Right lobe of liver (tissue), 6 donors: ENCODE results near the gene VPS35L. TPM values are rescaled to one million over a fixed set of nuclear protein-coding genes. Genes with fewer than 3 reads are reported as not detected.

ENCODE experiments used
- ATAC-seq, 4 donors: fragments of 200-7000 bp; cut with Tn5 transposase; one replicate each; pipeline ENCODE4 v1.9.1; 2020; ENCODE audit warnings: mild to moderate bottlenecking in 4 of 4, moderate library complexity in 4 of 4
- DNase-seq, 3 donors: peaks; one replicate each; pipeline ENCODE4 v3.0.0-alpha.2; 2020
- H3K27ac ChIP-seq, 3 donors: fragments of 200-600 bp; one replicate each; pipeline ENCODE4 v1.8.0; 2022
- H3K27me3 ChIP-seq, 2 donors: fragments of 200-600 bp; one replicate each; pipeline ENCODE4 v1.8.0; 2022
- H3K36me3 ChIP-seq, 4 donors: fragments of 200-600 bp; sonication (generic) in 1 of 4; one replicate each; pipeline versions ENCODE4 v1.5.1 to v1.8.0; 2017 to 2022; ENCODE audit warnings: control low read depth in 1 of 4
- H3K4me1 ChIP-seq, 4 donors: fragments of 200-600 bp; sonication (generic) in 1 of 4; one replicate each; pipeline versions ENCODE4 v1.5.1 to v1.8.0; 2017 to 2022; ENCODE audit warnings: control low read depth in 1 of 4
- H3K4me3 ChIP-seq, 3 donors: fragments of 200-600 bp; one replicate each; pipeline ENCODE4 v1.8.0; 2022
- H3K9me3 ChIP-seq, 4 donors: fragments of 200-600 bp; sonication (generic) in 1 of 4; one replicate each; pipeline versions ENCODE4 v1.5.1 to v1.8.0; 2017 to 2022; ENCODE audit warnings: control low read depth in 1 of 4
- CTCF ChIP-seq, 4 donors: fragments of 200-600 bp in 3 of 4; fragments of 450-650 bp in 1 of 4; IDR thresholded peaks; one replicate each; pipeline versions ENCODE4 v1.5.1 to v1.8.0; 2016 to 2022; ENCODE audit warnings: antibody characterized with exemption in 4 of 4, mild to moderate bottlenecking in 2 of 4
- POLR2A ChIP-seq: fragments of 450-650 bp; IDR thresholded peaks from one replicate; pipeline ENCODE4 v1.6.1; 2017; ENCODE audit warnings: antibody characterized with exemption, mild to moderate bottlenecking
- WGBS: methylation state at CpG from one replicate; pipeline ENCODE4 v1.1.6; 2018; ENCODE audit warnings: low coverage, low lambda C conversion rate; ENCODE audit not compliant: insufficient coverage; ENCODE audit errors: missing lambda C conversion rate; 5-methylcytosine and 5-hydroxymethylcytosine counted together
- intact Hi-C, 2 donors: fragments of 100-400 bp; cut with DNase I; formaldehyde crosslinking; loops; one replicate each; pipeline versions ENCODE4 v1.11.2 to v1.14.1; 2022
- total RNA-seq, 6 experiments: library from RNA; depleted of rRNA in 2 of 6; stranded (reverse); fragments of >200 nt in 2 of 6; fragmentation: NEBNext Ultra II Directional in 3 of 6; extraction: Animal tissue kit (Norgen Biotek cat#: 25700) in 3 of 6; gene quantifications; one replicate each; pipeline versions ENCODE4 v1.1.0 to v1.2.4, GENCODE V29; 2016 to 2023
- donor health status: DM: no; HTN: yes; CAD: no.
- donor health status: DM: no; HTN: no; CAD: no.
- donor health status: DM: no; HTN: no; CAD: no.
- donor health status: DM: no; HTN: yes; CAD: no.
- donor health status: DM: no; HTN: yes; CAD: no.

Gene VPS35L
- total RNA-seq, 6 experiments from 2014 or later = 19.3 to 24.3 (median 20.4) TPM

GRCh38 chr16:19744670-19745069 is 189.2 kb downstream of the VPS35L start:
- no peak for DNase-seq
- intact Hi-C loops = no loop called here
- Histone ChIP-seq H3K36me3 (no peaks in the 10 kb centered on the region), H3K4me1 (peaks cover 0 to 18% (median 2%) of the 10 kb centered on the region in 4 donors), H3K27me3 (no peaks in the 10 kb centered on the region), H3K4me3 (no peak overlapping the region), H3K27ac (no peak overlapping the region), H3K9me3 (no peaks in the 10 kb centered on the region)
- no peak for ATAC-seq
- WGBS = 63% methylated on average over 3 of the region's 3 CpGs
- TF ChIP-seq CTCF (IDR thresholded peaks at IDR 0.05) (no peak), POLR2A (no peak)

- DNase-seq (no peak), ATAC-seq (no peak)
- peaks cover 0 to 18% (median 2%) of the 10 kb centered on the region in 4 donors for H3K4me1 ChIP-seq
- no peaks in the 10 kb centered on the region for H3K9me3 ChIP-seq
- WGBS = 82% methylated on average over 7 of the region's 9 CpGs
- no peak for TF ChIP-seq POLR2A
- no peak for TF ChIP-seq CTCF (IDR thresholded peaks at IDR 0.05)
- no peaks in the 10 kb centered on the region for H3K36me3 ChIP-seq
- H3K4me3 ChIP-seq = no peak overlapping the region
- H3K27me3 ChIP-seq = no peaks in the 10 kb centered on the region
- no peak overlapping the region for H3K27ac ChIP-seq
- intact Hi-C loops = no loop called here
Measured at GRCh38 chr16:19745286-19746010, 189.9 kb downstream of the VPS35L start.

GRCh38 chr16:19746561-19746960 is 191.1 kb downstream of the VPS35L start:
- no peak overlapping the region for H3K4me3 ChIP-seq
- H3K27ac ChIP-seq = no peak overlapping the region
- H3K27me3 ChIP-seq = no peaks in the 10 kb centered on the region
- H3K36me3 ChIP-seq = no peaks in the 10 kb centered on the region
- intact Hi-C loops = no loop called here
- DNase-seq = no peak
- ATAC-seq = no peak
- TF ChIP-seq CTCF (IDR thresholded peaks at IDR 0.05) (no peak), POLR2A (no peak)
- peaks cover 0 to 18% (median 2%) of the 10 kb centered on the region in 4 donors for H3K4me1 ChIP-seq
- H3K9me3 ChIP-seq = no peaks in the 10 kb centered on the region
- 37% methylated on average over 4 of the region's 4 CpGs for WGBS

GRCh38 chr16:19748389-19749168 is 193.1 kb downstream of the VPS35L start:
- 59% methylated on average over 2 of the region's 2 CpGs for WGBS
- Histone ChIP-seq H3K27me3 (no peaks in the 10 kb centered on the region), H3K27ac (no peak overlapping the region), H3K9me3 (no peaks in the 10 kb centered on the region), H3K4me3 (no peak overlapping the region), H3K36me3 (no peaks in the 10 kb centered on the region), H3K4me1 (peaks cover 0 to 6% (median 0%) of the 10 kb centered on the region in 4 donors)
- intact Hi-C loops = no loop called here
- ATAC-seq (no peak), DNase-seq (no peak)
- TF ChIP-seq POLR2A (no peak), CTCF (IDR thresholded peaks at IDR 0.05) (no peak)
